Left renal pelvis (tissue), 4 donors: ENCODE data around the gene TJP2. TPM values are rescaled to one million over a fixed set of nuclear protein-coding genes. Genes with fewer than 3 reads are reported as not detected.

ENCODE experiments used
- DNase-seq, 4 donors: peaks; one replicate each; pipeline ENCODE4 v3.0.0-alpha.2; 2013; ENCODE audit warnings: low read depth in 4 of 4, low spot score in 3 of 4
- polyA plus RNA-seq, 4 donors: library from polyadenylated mRNA; unstranded; fragments of 120-200 nt; gene quantifications; one replicate each; pipeline ENCODE4 v1.2.1, GENCODE V29; 2013; ENCODE audit not compliant: insufficient read length in 4 of 4

Gene TJP2
- polyA plus RNA-seq, 4 donors: 86.8 to 120 (median 103) TPM

DNA sequence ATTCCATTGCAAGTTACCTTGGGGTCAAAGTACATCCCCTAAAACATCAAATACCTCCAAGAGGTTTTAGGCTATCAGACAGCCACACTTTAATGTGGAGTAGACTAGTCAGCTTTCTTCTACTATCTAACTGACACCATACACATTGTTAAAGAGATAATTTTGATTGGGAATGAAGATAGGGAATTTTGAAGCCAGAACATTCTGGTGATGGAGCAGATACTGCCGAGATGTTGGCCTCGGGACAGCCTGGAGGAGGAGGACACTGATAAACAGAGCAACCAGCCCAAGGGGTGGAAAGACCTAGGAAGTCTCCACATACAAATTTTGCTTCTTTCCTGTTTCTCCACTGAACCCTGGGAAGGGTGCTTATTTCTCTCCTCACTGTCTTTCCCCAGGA is 14.9 kb downstream of the TJP2 start:
- DNase-seq: no peak

GRCh38 chr9:69190086-69190862 is 16.2 kb downstream of the TJP2 start:
- DNase-seq: no peak

DNA sequence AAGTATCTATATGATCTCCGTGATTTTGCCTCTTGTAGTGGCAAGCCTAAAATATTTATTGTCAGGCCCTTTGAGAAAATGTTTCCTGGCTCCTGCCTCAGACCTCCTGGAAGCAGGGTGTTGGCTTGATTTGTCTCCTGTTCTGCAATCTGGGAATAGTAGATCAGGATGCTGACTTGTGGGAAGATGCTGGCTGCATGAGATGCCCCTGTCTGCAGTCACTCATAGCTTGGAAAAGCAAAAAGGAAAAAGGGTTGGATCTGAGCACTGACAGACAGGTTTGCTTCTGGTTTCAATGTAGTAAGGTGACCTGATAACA is 16.7 kb downstream of the TJP2 start:
- DNase-seq: no peak

- DNase-seq: no peak
Observed at GRCh38 chr9:69191231-69191630, 17.2 kb downstream of the TJP2 start.

DNA sequence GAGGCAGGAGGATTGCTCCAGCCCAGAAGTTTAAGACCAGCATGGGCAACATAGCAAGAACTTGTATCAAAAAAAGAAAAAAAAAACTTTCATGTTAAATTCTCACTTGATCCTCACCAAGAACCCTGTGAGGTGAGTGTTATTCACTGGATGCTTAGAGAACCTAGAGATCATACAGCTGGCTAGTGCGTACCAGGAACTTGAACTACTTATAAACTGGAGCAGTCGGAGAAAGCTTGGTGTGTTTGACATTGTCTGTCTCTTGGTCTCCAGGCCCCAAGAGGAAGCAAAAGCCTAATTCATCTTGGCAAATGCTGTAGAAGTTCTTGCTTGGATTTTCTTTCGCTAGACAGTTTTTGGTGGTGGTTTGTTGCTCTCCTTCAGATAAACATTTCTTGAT is 18.1 kb downstream of the TJP2 start:
- DNase-seq: no peak

GRCh38 chr9:69193685-69194032 is 19.6 kb downstream of the TJP2 start:
- DNase-seq: no peak

GRCh38 chr9:69194702-69195418 is 20.8 kb downstream of the TJP2 start:
- DNase-seq: no peak

- no peak for DNase-seq
Observed at GRCh38 chr9:69195668-69196067, 21.6 kb downstream of the TJP2 start.

- no peak for DNase-seq
Observed at GRCh38 chr9:69197687-69198086, 23.6 kb downstream of the TJP2 start.

DNA sequence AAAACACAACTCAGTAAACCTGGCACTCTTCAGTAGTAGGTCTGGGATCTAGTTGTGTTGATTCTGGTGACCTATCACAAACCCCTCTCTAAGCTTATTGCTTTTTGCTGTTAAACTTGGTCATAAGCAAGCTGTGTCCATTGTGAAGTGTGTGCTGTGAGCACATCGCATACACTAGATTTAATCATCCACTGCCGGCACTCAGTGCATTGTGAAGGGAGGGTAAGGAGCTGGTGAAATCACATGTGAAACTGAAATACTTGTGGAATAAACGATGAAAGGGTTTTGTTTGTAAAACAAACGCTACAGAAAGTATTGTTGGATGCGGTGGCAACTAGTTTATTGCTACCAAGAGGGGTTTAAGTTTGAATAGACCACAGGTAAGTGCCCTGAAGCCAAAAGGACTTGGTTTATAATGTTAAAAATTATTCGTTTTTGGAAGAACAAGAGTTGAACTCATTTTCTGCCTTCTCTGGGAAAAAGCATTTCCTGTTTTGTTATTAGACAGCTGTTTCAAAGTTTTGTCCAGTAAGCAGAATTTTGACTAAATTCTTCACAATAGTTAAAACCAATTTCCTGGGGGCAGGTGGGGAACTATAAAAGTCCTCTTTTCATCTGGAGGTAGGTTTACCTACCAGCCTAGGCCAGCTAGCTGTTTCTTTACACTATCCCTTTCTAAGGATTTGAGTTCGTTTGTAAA is 24.6 kb downstream of the TJP2 start:
- no peak for DNase-seq

- no peak for DNase-seq
Observed at GRCh38 chr9:69199769-69200470, 25.8 kb downstream of the TJP2 start.

DNA sequence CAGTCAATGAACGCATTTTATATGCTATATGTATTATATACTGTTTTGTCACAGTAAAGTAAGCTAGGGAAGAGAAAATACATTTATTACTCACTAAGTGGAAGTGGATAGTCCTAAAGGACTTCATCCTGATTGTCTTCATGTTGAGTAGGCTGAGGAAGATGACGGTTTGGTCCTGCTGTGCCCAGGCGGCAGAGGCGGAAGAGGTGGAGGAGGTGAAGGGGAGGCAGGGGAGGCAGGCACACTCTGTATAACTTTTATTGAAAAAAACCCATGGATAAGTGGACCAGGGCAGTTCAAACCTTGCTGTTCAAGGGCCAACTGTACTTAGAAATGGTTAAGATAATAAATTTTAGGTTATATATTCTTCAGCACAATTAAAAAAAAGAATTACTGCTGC is 28.5 kb downstream of the TJP2 start:
- DNase-seq: no peak

GRCh38 chr9:69204326-69204725 is 30.2 kb downstream of the TJP2 start:
- DNase-seq: no peak

- DNase-seq: no peak
Observed at GRCh38 chr9:69204849-69205248, 30.8 kb downstream of the TJP2 start.

DNA sequence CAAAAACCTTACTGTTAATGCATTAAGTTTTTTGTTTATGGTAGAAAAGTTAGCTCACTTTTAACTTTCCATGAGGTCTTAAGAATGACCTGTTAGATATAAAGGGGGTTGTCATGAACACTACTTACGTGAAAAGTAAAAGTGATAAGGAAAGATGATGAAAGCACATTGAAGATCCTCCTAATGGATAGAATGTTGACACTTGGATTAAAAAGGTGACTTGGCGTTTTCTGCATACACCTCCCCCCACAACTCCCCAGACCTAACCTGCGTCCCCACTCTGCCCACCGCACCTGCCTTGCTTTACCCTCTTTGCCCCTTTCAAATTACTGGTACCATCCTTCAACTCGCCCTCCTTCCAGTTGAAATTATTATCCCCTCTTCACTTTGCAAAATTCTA is 32.0 kb downstream of the TJP2 start:
- no peak for DNase-seq

DNA sequence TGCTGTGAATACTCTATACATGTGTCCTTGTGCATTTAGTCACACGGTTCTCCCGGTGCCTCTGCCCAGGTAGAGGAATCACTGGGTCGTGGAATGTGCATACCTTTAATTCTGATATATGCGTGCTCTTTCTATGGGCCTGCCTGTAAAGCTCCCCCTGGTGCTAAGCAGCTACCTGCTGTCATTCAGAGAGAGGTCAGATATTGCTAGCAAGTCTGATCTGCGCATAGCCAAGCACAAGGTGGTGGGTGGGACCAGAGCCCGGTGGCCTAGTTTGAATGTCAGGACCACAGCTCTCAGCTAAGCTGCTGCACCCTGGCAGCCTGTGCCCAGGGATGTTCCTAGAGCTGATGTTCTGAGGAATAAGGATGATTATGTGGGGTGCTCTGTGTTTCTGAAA is 33.4 kb downstream of the TJP2 start:
- DNase-seq: no peak

GRCh38 chr9:69211424-69212036 is 37.5 kb downstream of the TJP2 start:
- DNase-seq: no peak

DNA sequence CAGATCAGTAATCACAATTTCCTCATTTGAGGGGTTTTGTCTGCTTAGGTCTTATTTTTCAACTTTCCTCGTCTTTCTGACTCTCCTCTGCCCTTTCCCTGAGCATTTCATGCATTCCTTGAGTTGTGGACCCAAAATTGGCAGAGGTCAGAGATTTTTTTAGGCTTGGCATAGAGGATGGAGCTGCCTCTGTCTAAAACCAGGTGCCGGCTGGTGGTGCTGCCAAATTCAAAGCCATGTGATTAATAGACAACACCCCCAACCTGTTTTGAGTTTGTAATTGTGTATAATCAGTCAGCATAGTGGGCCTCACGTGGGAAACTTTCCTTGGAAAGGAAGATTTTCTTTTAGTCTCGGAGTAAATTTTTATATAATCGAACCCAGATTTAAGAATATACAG is 39.6 kb downstream of the TJP2 start:
- no peak for DNase-seq

GRCh38 chr9:69214939-69215338 is 40.9 kb downstream of the TJP2 start:
- DNase-seq: no peak

GRCh38 chr9:69215774-69216485 is 41.9 kb downstream of the TJP2 start:
- no peak for DNase-seq
